ENCODE results near the gene CDK11B.
"Not testable (repeated sequence)": the region's sequence is repeated elsewhere in the genome, so short reads cannot be mapped to it uniquely, and the experiment has no call there.

The CDK11B gene

GRCh38 chr1:1633409-1633808, 25.4 kb downstream of the CDK11B start:
- H3K27ac ChIP-seq = not testable (repeated sequence)

GRCh38 chr1:1631782-1632420, 26.9 kb downstream of the CDK11B start, which contains the start of gene MMP23B:
MMP23B (plus strand) TSS chr1:1632173; CDS start chr1:1632219, 46 bp downstream.
- TF ChIP-seq CTCF (conservative IDR thresholded peaks at IDR 0.05) (no peak), ZFX (IDR thresholded peaks at IDR 0.05) (no peak)
- H3K27ac ChIP-seq = no peak within 1 kb of the TSS

GRCh38 chr1:1630965-1631781, 27.6 kb downstream of the CDK11B start:
- TF ChIP-seq CTCF (conservative IDR thresholded peaks at IDR 0.05) = no peak
- no peak for TF ChIP-seq ZFX (IDR thresholded peaks at IDR 0.05)
- no peak overlapping the region for H3K27ac ChIP-seq

- no peak for TF ChIP-seq CTCF (conservative IDR thresholded peaks at IDR 0.05)
- no peak for TF ChIP-seq ZFX (IDR thresholded peaks at IDR 0.05)
- no peak overlapping the region for H3K27ac ChIP-seq
Observed at GRCh38 chr1:1630191-1630964, 28.4 kb downstream of the CDK11B start.

- no peak for TF ChIP-seq CTCF (conservative IDR thresholded peaks at IDR 0.05)
- TF ChIP-seq ZFX (IDR thresholded peaks at IDR 0.05) = no peak
- no peak overlapping the region for H3K27ac ChIP-seq
Observed at GRCh38 chr1:1629430-1630190, 29.2 kb downstream of the CDK11B start.

GRCh38 chr1:1628754-1629429, 29.9 kb downstream of the CDK11B start:
- TF ChIP-seq CTCF (conservative IDR thresholded peaks at IDR 0.05) = no peak
- no peak for TF ChIP-seq ZFX (IDR thresholded peaks at IDR 0.05)
- no peak overlapping the region for H3K27ac ChIP-seq

Measured in C4-2B (cell line).